Stimulated activated CD4-positive, alpha-beta T cell treated with anti-CD3 and anti-CD28 coated beads, Interleukin-4, amount 100 ng/mL, for 4 hours (primary cell): ENCODE results near the gene PRDM16.

Source experiments
- DNase-seq, 2 experiments: peaks; one replicate each; pipeline ENCODE4 v3.0.0-alpha.2; 2020

Gene PRDM16

DNA sequence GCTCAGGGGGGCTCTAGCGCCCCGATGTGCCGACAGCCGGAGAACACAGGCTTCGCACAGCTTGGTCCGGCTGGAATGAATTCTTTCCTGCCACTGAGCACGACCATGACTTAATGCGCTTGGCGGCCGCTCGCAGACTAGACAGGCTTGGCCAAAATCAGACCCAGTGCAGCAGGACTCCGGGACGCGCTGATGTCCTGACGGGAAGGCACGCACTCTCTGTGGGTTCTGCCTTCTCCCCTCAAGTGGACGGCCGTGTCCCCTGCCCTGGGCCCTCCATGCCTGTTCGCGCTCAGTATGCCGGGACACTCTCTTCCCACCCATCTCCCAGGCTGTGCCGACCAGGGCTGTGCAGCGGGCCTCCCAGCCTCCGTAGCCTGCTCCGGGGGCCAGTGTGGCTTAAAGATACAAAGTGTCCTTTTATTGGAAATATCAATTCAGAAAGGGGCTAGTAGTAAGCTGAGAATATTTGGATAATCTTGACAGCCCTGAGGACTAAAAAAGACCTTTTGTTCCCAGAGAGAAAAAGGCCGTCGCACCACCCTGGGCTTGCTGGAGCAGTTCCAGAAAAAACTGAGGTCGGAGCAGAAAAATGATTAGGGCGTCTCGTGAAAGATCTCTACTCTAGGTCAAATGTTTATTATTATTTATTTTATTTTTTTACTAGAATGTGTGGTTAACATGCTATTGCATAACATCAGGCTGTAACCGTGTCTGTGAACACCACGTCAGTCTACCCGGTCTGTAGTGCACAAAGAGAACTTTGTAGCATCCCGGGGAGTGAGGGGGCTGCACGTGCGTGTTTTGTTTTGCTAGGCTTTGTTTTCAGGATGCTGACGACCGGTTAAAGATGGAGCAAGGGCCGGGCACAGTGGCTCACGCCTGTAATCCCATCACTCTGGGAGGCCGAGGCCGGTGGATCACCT is 297.4 kb downstream of the PRDM16 start:
- no peak for DNase-seq

DNA sequence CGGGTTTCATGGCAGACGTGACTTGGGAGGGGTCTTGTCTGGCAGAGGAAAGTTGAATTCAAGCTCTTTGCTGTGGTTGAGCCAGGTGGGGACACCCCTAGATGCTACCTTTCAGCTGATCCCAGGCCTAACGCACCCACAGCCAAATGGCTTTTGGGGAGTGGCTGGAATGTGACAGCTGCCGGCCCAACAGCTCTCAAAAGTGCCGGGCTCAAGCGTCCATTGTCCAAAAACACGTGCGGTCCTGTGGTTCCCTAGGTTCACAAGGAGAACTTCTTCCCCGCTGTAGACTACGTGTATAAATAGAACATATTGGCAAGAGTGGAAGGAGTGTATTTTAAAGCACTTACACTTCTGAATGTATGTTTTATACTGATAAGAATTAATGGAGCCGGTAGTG is 298.4 kb downstream of the PRDM16 start:
- DNase-seq = no peak

DNA sequence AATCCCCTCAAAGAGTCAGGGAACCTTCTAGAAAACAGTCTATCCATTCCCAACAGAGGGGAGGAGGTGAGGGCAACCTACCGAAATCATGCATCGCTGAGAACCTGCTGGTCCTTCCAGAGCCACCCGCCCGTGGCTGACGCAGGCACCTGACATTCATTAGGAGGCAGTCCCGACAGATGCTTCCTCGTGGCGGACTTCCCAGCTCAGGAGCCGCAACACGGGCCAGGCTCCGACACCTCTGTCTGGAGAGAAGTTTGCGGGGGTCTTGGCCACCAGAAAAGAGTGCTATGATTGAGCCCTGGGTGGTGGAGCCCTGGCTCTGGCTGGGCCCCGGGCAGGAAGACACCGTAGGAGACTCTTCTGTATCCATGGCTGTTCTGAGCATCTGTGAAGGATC is 299.1 kb downstream of the PRDM16 start:
- DNase-seq = no peak

DNA sequence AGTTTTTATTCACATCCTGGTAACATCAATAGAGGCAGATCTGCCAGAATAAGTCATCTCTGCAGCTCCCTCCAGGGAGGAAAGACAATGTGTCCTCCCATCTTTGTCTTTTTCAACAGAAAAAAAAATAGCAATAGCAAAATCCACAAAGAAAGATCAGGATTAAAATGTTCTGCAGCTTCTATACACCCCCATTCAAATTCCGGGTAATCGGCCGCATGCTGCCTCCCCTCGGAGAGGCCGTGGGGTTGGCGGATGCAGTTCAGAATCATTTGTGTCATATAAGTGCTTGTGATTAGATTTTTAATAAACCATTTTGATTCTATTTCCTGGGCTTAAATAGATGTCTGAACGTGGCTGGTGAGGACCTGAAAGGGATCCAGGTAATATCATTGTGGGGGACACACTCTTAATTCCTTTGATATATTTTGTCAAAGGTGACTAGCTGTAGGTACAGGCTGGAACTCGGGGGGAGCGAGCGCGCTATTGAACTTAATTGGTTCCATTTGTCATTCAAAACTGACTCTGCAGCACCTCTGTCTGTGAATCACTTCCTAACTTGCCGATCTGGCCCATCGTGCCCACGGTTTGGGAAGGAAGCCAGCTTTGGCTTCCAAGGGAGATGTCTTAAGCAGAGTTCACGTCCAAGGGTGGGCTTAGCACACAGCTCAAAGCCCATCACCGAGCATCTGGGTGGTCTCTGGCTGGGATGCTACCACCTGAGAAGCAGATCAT is 299.9 kb downstream of the PRDM16 start:
- DNase-seq = no peak

DNA sequence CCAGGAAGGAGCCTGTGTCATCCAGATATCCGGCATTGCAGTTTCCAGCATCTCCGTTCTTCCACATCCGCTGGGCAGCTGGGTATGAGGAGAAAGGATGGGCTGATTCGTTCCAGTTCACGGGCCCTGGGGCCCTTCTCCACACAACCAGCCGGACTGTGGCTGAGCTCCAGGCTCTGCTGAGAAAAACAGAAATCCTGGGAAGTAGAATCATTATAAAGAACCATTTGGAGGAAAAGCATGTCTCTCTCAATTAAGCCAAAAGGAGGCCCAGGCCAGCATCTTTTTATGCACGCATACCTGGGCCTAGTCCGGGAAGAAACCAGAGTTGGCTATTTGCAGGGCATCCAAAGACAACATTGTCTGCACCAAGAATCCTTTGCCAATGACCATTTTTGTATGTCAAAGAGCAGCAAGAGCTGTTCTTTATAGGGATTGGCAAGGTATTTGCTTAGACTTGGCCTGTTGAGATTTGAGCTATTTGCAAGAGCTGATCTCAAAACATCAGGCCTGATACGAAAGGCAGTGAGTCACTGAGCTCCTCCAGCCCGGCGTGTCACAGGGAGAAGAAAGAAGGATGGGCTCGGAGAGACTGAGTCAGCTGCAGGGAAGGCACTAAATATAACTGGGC is 300.6 kb downstream of the PRDM16 start:
- DNase-seq = no peak

DNA sequence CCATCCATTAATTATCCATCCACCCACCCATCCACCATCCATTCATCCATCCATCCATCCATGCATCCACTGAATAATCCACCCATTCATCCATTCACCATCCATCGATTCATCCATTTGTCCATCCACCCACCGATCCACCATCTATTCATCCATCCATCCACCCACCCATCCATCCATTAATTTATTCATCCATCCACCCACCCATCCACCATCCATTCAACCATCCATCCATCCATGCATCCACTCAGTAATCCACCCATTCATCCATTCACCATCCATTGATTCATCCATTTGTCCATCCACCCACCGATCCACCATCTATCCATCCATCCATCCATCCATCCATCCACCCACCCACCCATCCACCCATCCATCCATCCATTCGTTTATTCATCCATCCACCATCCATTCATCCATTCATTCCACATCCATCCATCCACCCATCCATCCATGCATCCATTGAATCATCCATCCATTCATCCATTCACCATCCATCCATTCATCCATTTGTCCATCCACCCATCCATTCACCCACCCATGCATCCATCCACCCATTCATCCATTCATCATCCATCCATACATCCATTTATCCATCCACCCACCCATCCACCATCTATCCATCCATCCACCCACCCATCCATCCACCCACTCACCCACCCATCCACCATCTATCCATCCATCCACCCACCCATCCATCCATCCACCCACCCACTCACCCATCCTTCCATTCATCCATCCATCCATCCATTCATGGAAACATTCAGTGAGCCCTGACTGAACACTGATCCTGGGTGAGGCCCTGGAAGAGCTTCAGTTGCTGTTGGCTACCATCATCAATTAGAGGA is 302.1 kb downstream of the PRDM16 start:
- no peak for DNase-seq

DNA sequence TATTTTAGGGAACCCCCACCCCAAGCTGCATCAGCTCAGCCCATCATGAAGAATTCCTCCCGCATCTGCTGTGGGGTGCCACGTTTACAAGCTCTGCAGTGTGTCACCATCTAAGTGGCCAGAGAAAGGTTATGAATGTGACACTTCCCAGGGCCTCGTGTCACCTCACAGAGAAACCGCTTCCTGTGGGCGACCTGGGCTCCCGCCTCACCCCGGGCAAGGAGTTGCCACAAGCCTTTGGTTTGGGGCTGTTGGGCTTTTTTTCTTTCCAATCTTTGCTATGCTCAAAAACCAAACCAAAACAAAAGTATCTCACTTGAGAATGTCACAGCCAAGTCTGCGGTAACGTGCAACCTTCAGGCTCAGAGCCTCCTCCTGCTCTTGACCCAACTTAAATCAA is 303.3 kb downstream of the PRDM16 start:
- no peak for DNase-seq

DNA sequence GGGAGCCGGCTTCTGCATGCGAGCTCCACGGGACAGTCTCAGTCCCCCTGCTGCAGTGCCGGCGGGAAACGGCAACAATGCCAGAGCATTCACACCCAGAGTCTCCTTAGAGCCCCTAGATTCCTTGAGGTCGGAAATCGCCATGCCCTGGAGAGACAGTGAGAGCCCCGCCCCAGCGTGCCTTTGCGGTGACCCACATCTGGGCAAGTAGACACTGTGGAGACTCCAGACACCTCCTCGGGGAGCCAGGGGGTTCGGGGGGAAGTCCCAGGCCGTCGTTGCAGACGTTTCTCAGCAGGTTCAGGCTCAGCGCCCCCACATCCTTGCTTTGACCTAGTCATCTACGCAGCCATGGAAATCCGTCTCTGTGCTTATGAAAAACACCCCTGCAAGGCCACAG is 304.2 kb downstream of the PRDM16 start:
- no peak for DNase-seq

DNA sequence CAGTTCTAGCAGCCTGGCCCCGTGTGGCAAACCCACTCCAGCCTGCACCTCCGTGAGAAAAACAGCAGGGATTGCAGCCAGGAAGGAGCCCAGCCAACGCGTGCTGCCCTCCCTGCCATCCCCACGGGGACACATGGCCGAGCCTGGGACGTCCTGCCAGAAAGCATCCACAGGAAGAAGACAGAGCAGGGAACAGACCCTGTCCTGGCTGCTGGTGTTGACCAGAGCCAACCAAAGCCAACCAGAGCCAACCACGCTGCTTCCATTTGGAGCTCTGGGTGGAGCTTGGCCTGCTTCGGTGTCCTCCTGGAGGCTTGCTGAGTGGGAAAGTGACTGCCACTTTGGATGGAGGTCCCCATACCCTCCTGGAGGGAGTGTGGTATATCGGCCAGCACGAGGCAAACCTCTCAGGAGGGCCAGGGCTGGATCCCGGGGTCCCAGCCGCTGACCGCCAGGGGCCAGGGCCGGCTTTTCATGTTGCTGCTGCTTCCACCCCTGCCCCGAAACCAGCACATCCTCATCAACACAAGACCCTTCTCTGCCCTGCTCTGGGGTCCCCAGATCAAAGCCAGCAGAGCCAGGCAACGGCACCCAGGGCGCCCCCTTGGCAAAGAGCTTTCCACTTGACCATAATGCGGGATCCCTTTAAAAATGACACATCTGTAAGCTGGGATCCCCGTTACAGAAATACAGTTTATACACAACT is 304.9 kb downstream of the PRDM16 start:
- no peak for DNase-seq

DNA sequence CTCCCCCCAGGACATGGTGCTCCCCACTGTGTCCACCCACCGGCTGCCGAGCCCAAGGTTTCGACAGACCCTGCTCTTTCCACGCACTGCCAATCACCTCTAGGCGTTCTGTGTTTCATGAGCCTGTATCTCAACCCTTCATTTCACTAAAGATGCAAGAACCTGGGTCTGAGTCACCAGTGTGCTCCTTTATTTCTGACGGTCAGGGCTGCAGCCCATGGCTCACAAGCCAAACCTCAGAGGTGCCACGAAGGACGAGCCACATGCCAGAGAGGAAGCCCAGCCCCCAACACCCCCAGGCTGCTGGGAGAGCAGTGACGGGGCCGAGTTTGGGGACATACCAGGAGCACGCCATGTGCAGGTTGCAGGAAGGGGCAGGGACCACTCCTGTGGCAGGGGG is 306.2 kb downstream of the PRDM16 start:
- DNase-seq = no peak

DNA sequence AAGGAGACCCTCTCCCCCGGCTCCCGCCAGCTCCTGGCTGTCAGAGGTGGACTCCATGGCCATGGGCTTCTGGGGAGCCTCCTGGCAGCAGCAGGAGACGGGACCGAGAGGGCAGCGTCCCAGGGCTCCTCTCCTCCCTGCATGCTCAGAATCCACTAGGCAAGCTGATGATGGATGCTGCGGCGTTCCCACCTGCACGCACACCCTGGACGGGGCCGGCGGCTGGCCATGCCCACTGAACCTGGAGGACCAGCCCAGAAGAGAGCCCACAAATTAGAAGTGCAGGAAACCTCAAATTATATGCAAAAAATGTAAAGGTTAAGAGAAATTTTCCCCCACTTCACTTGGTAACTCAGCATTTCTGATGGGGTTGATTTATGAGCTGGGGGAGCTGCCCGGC is 308.2 kb downstream of the PRDM16 start:
- DNase-seq = no peak

DNA sequence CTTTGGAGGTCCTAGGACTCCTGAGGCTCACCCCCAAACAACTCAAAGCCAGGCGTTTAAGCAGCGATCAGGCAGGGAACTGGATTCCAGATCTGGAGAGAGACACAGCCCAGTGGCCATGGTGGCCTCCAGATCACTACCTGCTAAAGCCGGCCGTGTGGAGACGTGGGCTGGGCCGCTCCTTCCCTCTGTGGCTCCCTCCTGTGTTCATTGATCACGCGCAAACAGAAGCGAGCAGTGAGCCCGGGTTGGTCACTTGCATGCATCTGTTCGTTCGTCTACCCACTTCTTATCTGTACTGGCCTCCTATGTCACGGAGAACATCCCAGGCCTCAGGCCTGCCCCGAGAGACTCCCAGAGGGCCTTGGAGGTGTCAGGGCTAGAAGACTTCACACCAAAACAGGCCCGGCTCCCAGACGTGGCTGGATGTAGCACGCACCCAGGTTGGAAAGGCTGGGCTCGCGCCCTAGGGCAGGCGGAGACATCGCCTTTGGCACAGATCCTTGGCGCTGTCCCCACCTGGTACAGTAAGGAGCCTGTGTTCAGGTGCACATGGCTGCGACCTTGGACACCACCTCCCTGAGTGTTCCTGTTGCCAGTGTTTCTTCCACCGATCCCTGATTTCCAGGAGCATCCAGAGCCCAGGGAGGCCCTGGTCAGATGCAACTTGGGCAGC is 308.7 kb downstream of the PRDM16 start:
- no peak for DNase-seq

DNA sequence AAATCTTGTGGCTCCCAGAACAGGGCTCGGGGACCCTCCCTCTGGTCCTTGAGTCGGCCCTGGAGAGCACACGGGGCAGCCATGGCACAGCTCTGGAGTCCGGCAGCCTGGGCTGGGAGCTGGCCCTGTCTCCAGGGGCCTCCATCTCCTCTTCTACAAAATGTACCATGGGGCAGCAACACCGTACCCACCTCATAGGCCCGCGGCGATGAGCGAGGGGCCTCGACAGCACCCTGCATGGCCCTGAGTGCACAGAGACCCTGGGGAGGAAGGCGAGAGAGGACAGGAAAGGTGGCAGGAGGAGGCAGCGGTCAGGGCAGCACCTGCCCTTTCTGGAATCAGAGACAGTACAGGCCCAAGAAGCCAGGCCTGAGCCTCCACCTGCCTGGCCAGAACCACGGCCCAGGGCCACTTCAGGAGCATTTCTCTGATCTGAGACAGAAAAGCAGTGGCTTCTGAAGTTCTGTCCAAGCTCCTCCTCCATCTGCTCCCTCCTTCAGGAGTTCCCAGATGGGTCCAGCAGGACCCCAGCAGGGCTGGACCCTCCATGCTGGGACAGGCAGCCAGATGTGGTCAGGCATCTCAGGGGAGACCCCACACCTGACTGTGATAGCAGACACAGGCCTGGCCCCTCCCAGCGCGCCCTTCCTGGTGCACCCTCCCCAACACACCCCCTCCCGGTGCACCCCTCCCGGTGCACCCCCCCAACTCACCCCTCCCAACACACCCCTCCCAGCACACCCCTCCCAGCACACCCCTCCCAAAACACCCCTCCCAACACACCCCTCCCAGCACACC is 309.6 kb downstream of the PRDM16 start:
- DNase-seq = no peak

DNA sequence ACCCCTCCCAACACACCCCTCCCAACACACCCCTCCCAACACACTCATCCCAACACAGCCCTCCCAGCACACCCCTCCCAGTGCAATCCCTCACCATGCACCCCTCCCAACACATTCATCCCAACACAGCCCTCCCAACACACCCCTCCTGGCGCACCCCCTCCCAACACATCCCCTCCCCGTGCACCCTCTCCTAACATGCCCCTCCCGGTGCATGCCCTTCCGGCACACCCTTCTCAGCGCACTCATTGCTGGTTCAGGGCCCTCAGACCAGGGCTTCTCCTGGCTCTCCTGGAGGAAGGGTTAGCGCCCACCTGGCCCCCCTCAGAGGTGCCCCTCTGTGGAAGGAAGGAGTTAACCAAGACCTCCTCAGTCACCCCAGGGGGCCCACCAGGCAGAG is 310.9 kb downstream of the PRDM16 start:
- DNase-seq = no peak

DNA sequence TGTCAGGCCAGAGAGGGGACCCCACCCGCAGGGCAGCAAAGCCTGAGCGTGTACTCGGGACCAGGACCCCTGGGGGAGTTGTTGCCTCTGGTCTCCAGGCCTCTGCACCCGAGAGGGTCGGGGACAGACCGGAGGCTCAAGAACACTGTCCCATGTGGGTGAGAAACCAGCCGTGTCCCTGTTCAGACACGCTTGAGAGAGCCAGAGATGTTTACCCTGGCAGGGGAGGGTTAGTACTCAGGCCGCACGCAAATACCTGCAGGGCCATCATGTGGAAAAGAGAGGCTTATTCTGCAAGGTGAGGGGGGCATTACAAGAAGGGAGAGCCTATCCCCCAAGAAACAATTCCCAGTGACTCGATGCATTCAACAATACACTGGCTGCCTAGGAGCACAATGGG is 311.5 kb downstream of the PRDM16 start:
- no peak for DNase-seq

DNA sequence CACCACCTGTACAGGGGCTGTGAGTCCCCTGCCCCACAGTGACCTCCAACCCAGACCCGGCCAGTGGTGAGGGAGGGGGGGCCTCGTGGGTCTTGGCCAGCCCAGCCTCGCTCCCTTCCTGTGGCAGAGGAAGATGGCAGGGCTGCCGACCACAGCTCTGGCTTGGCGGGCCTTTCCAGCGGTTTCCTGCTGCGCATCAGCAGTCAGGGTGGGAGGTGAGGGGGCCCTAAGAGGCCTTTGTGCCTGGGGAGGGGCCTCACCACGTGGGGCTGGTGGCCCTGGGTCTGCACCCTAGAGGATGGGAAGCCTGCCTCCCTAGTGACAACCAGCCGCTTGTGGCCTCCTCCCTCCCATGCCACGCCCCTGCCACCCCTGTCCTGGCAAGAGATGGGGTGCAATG is 312.9 kb downstream of the PRDM16 start:
- no peak for DNase-seq

DNA sequence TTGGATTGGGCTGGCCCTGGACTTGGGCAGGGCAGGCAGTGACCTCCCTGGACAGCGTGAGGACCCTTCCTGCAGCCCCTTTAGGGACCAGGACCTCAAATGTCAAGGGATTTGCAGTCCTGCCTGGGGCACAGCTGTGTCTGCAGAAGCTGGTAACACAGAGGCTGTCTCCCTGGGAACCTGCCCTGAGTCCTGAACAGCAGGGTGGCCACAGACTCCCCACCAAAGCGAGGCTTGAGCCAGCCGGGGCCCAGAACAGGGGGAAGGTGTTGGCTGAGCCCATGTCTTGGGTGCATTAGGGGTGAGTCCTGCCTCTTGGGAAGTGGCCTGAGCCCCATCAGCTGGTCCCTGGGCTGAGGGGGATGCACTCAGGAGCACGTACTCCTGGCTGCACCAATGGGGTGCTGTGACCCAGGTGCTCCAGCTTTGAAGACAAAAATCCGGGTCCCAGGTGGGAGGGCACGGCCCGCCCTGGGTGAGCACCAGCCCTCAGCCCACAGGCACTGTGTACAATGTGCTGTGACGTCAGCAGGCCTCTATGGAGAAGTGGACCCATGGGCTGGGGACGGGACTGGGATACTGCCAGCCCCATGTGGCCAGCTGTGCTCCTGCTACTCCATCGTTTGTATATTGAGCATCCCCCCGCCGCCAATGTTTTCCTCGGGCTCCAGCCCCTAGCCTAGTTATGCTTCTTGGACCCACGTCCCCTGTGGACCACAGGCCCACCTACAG is 313.5 kb downstream of the PRDM16 start:
- no peak for DNase-seq

DNA sequence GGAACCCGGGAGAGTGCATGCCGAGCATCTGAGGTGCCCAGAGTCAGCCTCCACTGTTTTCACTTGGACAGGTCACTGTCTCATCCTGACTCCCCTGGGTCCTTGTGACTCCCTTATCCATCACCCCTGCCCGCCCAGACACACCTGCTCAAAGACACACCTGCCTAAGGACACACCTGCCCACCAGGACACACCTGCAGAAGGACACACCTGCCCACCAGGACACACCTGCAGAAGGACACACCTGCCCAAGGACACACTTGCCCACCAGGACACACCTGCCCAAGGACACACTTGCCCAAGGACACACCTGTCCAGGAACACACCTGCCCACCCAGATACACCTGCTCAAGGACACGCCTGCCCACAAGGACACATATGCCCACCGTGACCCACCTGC is 314.7 kb downstream of the PRDM16 start:
- no peak for DNase-seq

DNA sequence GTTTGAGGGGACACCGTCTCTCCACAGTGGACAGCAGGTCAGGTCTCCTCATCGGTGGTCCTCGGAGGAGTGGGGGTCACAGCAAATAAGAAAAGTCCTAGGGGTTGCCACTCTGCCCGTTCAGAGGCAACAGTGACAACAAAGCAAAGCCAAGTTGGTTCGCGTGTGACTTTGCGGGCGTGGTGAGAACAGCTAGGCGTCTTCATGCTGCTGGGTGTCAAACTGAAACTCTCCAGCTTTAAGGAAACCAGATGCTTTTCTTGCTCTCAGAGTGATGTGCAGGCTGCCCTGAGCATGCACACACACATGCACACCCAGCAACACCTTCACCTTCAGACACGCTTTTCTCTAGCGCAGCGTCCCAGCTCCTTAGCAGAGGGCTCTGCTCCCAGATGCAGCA is 315.4 kb downstream of the PRDM16 start:
- no peak for DNase-seq
